ENCODE results near the gene IVD.

The IVD gene

DNA sequence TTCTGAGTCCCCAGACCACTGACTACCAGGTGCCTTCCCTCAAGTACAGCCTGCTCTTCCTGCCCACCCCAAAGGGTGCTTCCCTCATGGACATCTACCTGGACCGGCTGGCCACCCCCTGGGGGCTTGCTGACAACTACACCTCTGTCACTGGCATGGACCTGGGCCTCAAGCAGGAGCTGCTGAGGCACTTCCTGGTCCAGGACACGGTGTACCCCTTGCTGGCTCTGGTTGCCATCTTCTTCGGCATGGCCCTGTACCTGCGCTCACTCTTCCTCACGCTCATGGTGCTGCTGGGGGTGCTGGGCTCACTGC lies 38.3 kb upstream of the IVD start:
- H3K4me3 ChIP-seq (ENCODE audit: low read depth, low read length): no peak overlapping the region
- TF ChIP-seq CTCF (IDR thresholded peaks at IDR 0.05; ENCODE audit: borderline replicate concordance, insufficient read depth, low read depth, low read length): no peak

GRCh38 chr15:40367686-40368611 lies 37.6 kb upstream of the IVD start:
- H3K4me3 ChIP-seq (ENCODE audit: low read depth, low read length): peak overlapping the region; percentile 33
- TF ChIP-seq CTCF (IDR thresholded peaks at IDR 0.05; ENCODE audit: borderline replicate concordance, insufficient read depth, low read depth, low read length): peak; percentile 89

GRCh38 chr15:40368719-40369473 lies 36.7 kb upstream of the IVD start:
- no peak overlapping the region for H3K4me3 ChIP-seq (ENCODE audit: low read depth, low read length)
- TF ChIP-seq CTCF (IDR thresholded peaks at IDR 0.05; ENCODE audit: borderline replicate concordance, insufficient read depth, low read depth, low read length): no peak

DNA sequence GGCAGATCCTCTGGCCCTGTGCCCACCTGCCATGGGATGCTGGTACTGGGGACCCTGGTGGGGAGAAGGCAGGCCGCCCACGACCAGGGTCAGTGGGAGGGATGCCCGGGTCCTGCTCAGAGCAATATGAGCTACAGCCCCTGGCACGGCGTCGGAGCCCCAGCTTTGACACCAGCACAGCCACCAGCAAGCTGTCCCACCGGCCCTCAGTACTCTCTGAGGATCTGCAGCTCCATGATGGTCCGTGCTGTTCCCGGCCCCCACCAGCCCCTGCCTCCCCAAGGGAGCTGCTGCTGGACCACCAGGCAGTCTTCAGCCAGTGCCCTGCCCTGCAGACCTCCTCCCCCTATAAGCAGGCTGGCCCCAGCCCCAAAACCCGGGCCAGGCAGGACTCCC lies 36.1 kb upstream of the IVD start:
- no peak overlapping the region for H3K4me3 ChIP-seq (ENCODE audit: low read depth, low read length)
- TF ChIP-seq CTCF (IDR thresholded peaks at IDR 0.05; ENCODE audit: borderline replicate concordance, insufficient read depth, low read depth, low read length): no peak

DNA sequence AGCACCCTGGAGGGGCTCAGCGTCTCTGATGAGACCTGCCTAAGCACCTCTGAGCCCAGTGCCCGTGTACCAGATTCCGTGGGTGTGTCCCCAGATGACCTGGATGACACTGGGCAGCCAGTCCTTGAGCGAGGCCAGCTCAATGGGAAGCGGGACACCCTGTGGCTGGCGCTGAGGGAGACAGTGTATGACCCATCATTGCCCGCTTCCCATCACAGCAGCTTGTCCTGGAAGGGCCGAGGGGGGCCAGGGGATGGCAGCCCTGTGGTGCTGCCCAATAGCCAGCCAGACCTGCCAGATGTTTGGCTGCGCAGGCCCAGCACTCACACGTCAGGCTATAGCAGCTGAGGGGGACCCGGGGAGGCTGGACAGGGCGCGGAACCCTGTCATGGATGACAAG lies 35.6 kb upstream of the IVD start:
- H3K4me3 ChIP-seq (ENCODE audit: low read depth, low read length): no peak overlapping the region
- TF ChIP-seq CTCF (IDR thresholded peaks at IDR 0.05; ENCODE audit: borderline replicate concordance, insufficient read depth, low read depth, low read length): no peak

DNA sequence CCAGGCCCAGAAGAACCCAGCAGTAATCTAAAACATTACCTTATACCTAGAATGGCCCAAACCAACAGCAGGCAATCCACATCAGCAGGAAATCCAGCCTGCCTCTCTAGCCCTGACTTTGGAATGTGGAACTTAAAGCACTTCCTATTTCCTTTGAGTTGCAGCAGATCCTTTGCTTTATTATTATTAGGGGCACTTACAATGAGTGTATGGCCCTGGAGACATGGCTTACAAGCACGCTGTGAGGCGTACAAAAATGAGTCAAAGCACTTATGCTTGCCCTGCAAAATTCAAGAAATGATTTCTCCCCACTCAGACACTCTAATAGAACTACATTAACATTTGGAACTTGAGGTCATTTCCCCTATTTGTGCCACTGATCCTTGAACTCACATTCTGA lies 32.6 kb upstream of the IVD start:
- TF ChIP-seq CTCF (IDR thresholded peaks at IDR 0.05; ENCODE audit: borderline replicate concordance, insufficient read depth, low read depth, low read length): no peak

More for the DNA sequence above, 32.6 kb upstream of the IVD start:
- H3K4me3 ChIP-seq (ENCODE audit: low read depth, low read length): no peak overlapping the region
